GM11168 (cell line): ENCODE results near the gene TOMM7.
"Not testable (repeated sequence)": the region's sequence is repeated elsewhere in the genome, so short reads cannot be mapped to it uniquely, and the experiment has no call there.

Experiments used
- in situ Hi-C: fragments of 300-500 bp; cut with MboI; formaldehyde crosslinking; loops from one replicate; pipeline ENCODE4 v1.12.0; 2022; ENCODE audit warnings: low sequenced_read_pairs; ENCODE audit not compliant: unreplicated experiment

TOMM7 gene

GRCh38 chr7:22791204-22792158, 31.2 kb downstream of the TOMM7 start:
- in situ Hi-C loops, result no loop called here

GRCh38 chr7:22790640-22791039, 32.0 kb downstream of the TOMM7 start:
- in situ Hi-C loops, result not testable (repeated sequence)

GRCh38 chr7:22787951-22788350, 34.7 kb downstream of the TOMM7 start:
- in situ Hi-C loops, result no loop called here

- in situ Hi-C loops, result no loop called here
Observed at GRCh38 chr7:22786290-22786932, 36.2 kb downstream of the TOMM7 start.

GRCh38 chr7:22784346-22784745, 38.3 kb downstream of the TOMM7 start:
- in situ Hi-C loops, result no loop called here

- in situ Hi-C loops, result no loop called here
Observed at GRCh38 chr7:22783421-22783820, 39.2 kb downstream of the TOMM7 start.

GRCh38 chr7:22782616-22783232, 39.9 kb downstream of the TOMM7 start:
- in situ Hi-C loops, result no loop called here

- in situ Hi-C loops, result no loop called here
Observed at GRCh38 chr7:22781230-22781711, 41.4 kb downstream of the TOMM7 start.

GRCh38 chr7:22779730-22780323, 42.8 kb downstream of the TOMM7 start:
- in situ Hi-C loops, result not testable (repeated sequence)

GRCh38 chr7:22776964-22777363, 45.7 kb downstream of the TOMM7 start:
- in situ Hi-C loops, result no loop called here

- in situ Hi-C loops, result no loop called here
Observed at GRCh38 chr7:22772885-22773284, 49.8 kb downstream of the TOMM7 start.

GRCh38 chr7:22771872-22772228, 50.8 kb downstream of the TOMM7 start:
- in situ Hi-C loops, result no loop called here

- in situ Hi-C loops, result no loop called here
Observed at GRCh38 chr7:22771194-22771871, 51.3 kb downstream of the TOMM7 start.

GRCh38 chr7:22765609-22766008, 57.0 kb downstream of the TOMM7 start:
- in situ Hi-C loops, result no loop called here
